Measurements from ENCODE around the gene PPP1R9A.

The PPP1R9A gene

GRCh38 chr7:94973844-94974243 is 66.5 kb downstream of the PPP1R9A start:
- no peaks in the 10 kb centered on the region for H3K27me3 ChIP-seq (ENCODE audit: insufficient read depth, low read length, poor library complexity, severe bottlenecking)
- H2AFZ ChIP-seq (ENCODE audit: low read length), result no peak overlapping the region
- H3K4me3 ChIP-seq (ENCODE audit: low read length, poor library complexity, severe bottlenecking), result no peak overlapping the region
- no peaks in the 10 kb centered on the region for H3K9me3 ChIP-seq (ENCODE audit: insufficient read depth, low read depth, low read length)
- H4K20me1 ChIP-seq (ENCODE audit: insufficient read depth, low read length, poor library complexity, severe bottlenecking), result no peaks in the 10 kb centered on the region
- H3K36me3 ChIP-seq (ENCODE audit: insufficient read depth, low read length), result no peaks in the 10 kb centered on the region
- no peak overlapping the region for H3K4me2 ChIP-seq (ENCODE audit: low read depth, low read length, poor library complexity, severe bottlenecking)
- no peak overlapping the region for H3K9ac ChIP-seq (ENCODE audit: low read depth, low read length, poor library complexity, severe bottlenecking)
- H3F3A ChIP-seq (ENCODE audit: low read depth), result no peaks in the 10 kb centered on the region
- no peaks in the 10 kb centered on the region for H3K79me2 ChIP-seq (ENCODE audit: insufficient read depth, low read length)
- no peak for TF ChIP-seq EZH2phosphoT487 (IDR thresholded peaks at IDR 0.05; ENCODE audit: borderline replicate concordance)
- TF ChIP-seq CTCF (conservative IDR thresholded peaks at IDR 0.05; ENCODE audit: low read length), result no peak
- H3K4me1 ChIP-seq (ENCODE audit: insufficient read depth, low read length, poor library complexity, severe bottlenecking), result no peaks in the 10 kb centered on the region
- no peaks in the 10 kb centered on the region for H3K9me2 ChIP-seq (replicated peaks; ENCODE audit: low read depth, low read length)

GRCh38 chr7:94974423-94974822 is 67.0 kb downstream of the PPP1R9A start:
- no peaks in the 10 kb centered on the region for H3K9me2 ChIP-seq (replicated peaks; ENCODE audit: low read depth, low read length)
- no peak overlapping the region for H2AFZ ChIP-seq (ENCODE audit: low read length)
- no peaks in the 10 kb centered on the region for H3K79me2 ChIP-seq (ENCODE audit: insufficient read depth, low read length)
- no peaks in the 10 kb centered on the region for H3F3A ChIP-seq (ENCODE audit: low read depth)
- no peaks in the 10 kb centered on the region for H3K36me3 ChIP-seq (ENCODE audit: insufficient read depth, low read length)
- H4K20me1 ChIP-seq (ENCODE audit: insufficient read depth, low read length, poor library complexity, severe bottlenecking), result no peaks in the 10 kb centered on the region
- H3K9me3 ChIP-seq (ENCODE audit: insufficient read depth, low read depth, low read length), result no peaks in the 10 kb centered on the region
- H3K27me3 ChIP-seq (ENCODE audit: insufficient read depth, low read length, poor library complexity, severe bottlenecking), result no peaks in the 10 kb centered on the region
- H3K4me2 ChIP-seq (ENCODE audit: low read depth, low read length, poor library complexity, severe bottlenecking), result no peak overlapping the region
- TF ChIP-seq CTCF (conservative IDR thresholded peaks at IDR 0.05; ENCODE audit: low read length), result no peak
- no peak for TF ChIP-seq EZH2phosphoT487 (IDR thresholded peaks at IDR 0.05; ENCODE audit: borderline replicate concordance)
- H3K9ac ChIP-seq (ENCODE audit: low read depth, low read length, poor library complexity, severe bottlenecking), result no peak overlapping the region
- H3K4me3 ChIP-seq (ENCODE audit: low read length, poor library complexity, severe bottlenecking), result no peak overlapping the region
- no peaks in the 10 kb centered on the region for H3K4me1 ChIP-seq (ENCODE audit: insufficient read depth, low read length, poor library complexity, severe bottlenecking)

GRCh38 chr7:94975336-94975735 is 67.9 kb downstream of the PPP1R9A start:
- Histone ChIP-seq H3K27me3 (ENCODE audit: insufficient read depth, low read length, poor library complexity, severe bottlenecking) (no peaks in the 10 kb centered on the region), H3K36me3 (ENCODE audit: insufficient read depth, low read length) (no peaks in the 10 kb centered on the region), H3K4me2 (ENCODE audit: low read depth, low read length, poor library complexity, severe bottlenecking) (no peak overlapping the region), H3K4me1 (ENCODE audit: insufficient read depth, low read length, poor library complexity, severe bottlenecking) (no peaks in the 10 kb centered on the region), H3F3A (ENCODE audit: low read depth) (no peaks in the 10 kb centered on the region), H3K9ac (ENCODE audit: low read depth, low read length, poor library complexity, severe bottlenecking) (no peak overlapping the region), H4K20me1 (ENCODE audit: insufficient read depth, low read length, poor library complexity, severe bottlenecking) (no peaks in the 10 kb centered on the region), H3K9me3 (ENCODE audit: insufficient read depth, low read depth, low read length) (no peaks in the 10 kb centered on the region), H3K79me2 (ENCODE audit: insufficient read depth, low read length) (no peaks in the 10 kb centered on the region), H3K4me3 (ENCODE audit: low read length, poor library complexity, severe bottlenecking) (no peak overlapping the region), H2AFZ (ENCODE audit: low read length) (no peak overlapping the region), H3K9me2 (replicated peaks; ENCODE audit: low read depth, low read length) (no peaks in the 10 kb centered on the region)
- no peak for TF ChIP-seq CTCF (conservative IDR thresholded peaks at IDR 0.05; ENCODE audit: low read length)
- no peak for TF ChIP-seq EZH2phosphoT487 (IDR thresholded peaks at IDR 0.05; ENCODE audit: borderline replicate concordance)
